ENCODE data around the gene NXPH1. TPM values are rescaled to one million over a fixed set of nuclear protein-coding genes. Genes with fewer than 3 reads are reported as not detected.

The NXPH1 gene
- total and polyA plus RNA-seq, 9 donors = 0.05 to 0.12 TPM; not detected in 7

GRCh38 chr7:8511855-8512254 lies 78.4 kb downstream of the NXPH1 start:
- H3K36me3 ChIP-seq = no peaks in the 10 kb centered on the region
- H3K27me3 ChIP-seq = no peaks in the 10 kb centered on the region
- DNase-seq = no peak
- intact Hi-C loops (cut with DNase I) = no loop called here
- no peaks in the 10 kb centered on the region for H3K9me3 ChIP-seq
- TF ChIP-seq CTCF (IDR thresholded peaks at IDR 0.05) = no peak
- TF ChIP-seq POLR2A (IDR thresholded peaks at IDR 0.05) = no peak
- TF ChIP-seq EP300 (IDR thresholded peaks at IDR 0.05) = no peak
- 51 to 66% (median 52%) methylated on average over 3 of the region's 3 CpGs for WGBS, 3 donors
- H3K4me3 ChIP-seq = no peak overlapping the region
- no peak overlapping the region for H3K27ac ChIP-seq
- no peaks in the 10 kb centered on the region for H3K4me1 ChIP-seq (ENCODE audit: insufficient read depth)

- H3K9me3 ChIP-seq = no peaks in the 10 kb centered on the region
- intact Hi-C loops (cut with DNase I) = no loop called here
- H3K27me3 ChIP-seq = no peaks in the 10 kb centered on the region
- no peak for DNase-seq
- no peaks in the 10 kb centered on the region for H3K36me3 ChIP-seq
- no peak overlapping the region for H3K4me3 ChIP-seq
- no peak for TF ChIP-seq EP300 (IDR thresholded peaks at IDR 0.05)
- TF ChIP-seq POLR2A (IDR thresholded peaks at IDR 0.05) = no peak
- TF ChIP-seq CTCF (IDR thresholded peaks at IDR 0.05) = no peak
- H3K27ac ChIP-seq = no peak overlapping the region
- H3K4me1 ChIP-seq (ENCODE audit: insufficient read depth) = no peaks in the 10 kb centered on the region
- 9 to 18% (median 11%) methylated on average over 3 of the region's 3 CpGs for WGBS, 3 donors
These were observed 81.5 kb downstream of the NXPH1 start for GRCh38 chr7:8514781-8515519.

GRCh38 chr7:8515640-8516185 lies 82.3 kb downstream of the NXPH1 start:
- Histone ChIP-seq H3K27me3 (no peaks in the 10 kb centered on the region), H3K27ac (no peak overlapping the region), H3K4me1 (ENCODE audit: insufficient read depth) (no peaks in the 10 kb centered on the region), H3K9me3 (no peaks in the 10 kb centered on the region), H3K36me3 (no peaks in the 10 kb centered on the region), H3K4me3 (no peak overlapping the region)
- 33 to 40% (median 37%) methylated on average over 5 of the region's 5 CpGs for WGBS, 3 donors
- intact Hi-C loops (cut with DNase I) = no loop called here
- TF ChIP-seq CTCF (IDR thresholded peaks at IDR 0.05) = no peak
- no peak for DNase-seq

GRCh38 chr7:8516976-8517375 lies 83.6 kb downstream of the NXPH1 start:
- no peak overlapping the region for H3K27ac ChIP-seq
- WGBS, 3 donors = 91 to 95% (median 92%) methylated on average over 2 of the region's 2 CpGs
- H3K9me3 ChIP-seq = no peaks in the 10 kb centered on the region
- no peaks in the 10 kb centered on the region for H3K4me1 ChIP-seq (ENCODE audit: insufficient read depth)
- TF ChIP-seq EP300 (IDR thresholded peaks at IDR 0.05) = no peak
- no peak for TF ChIP-seq CTCF (IDR thresholded peaks at IDR 0.05)
- TF ChIP-seq POLR2A (IDR thresholded peaks at IDR 0.05) = no peak
- no peak for DNase-seq
- no peak overlapping the region for H3K4me3 ChIP-seq
- no peaks in the 10 kb centered on the region for H3K27me3 ChIP-seq
- intact Hi-C loops (cut with DNase I) = no loop called here
- no peaks in the 10 kb centered on the region for H3K36me3 ChIP-seq

Measured in ovary (tissue), 9 donors.